A673 (cell line): ENCODE measurements around the gene GCN1.

Source experiments
- CTCF ChIP-seq: fragments of 300-800, 200-600 bp; sonication (generic); conservative IDR thresholded peaks from 2 replicates; pipeline ENCODE4 v1.5.1; 2017; ENCODE audit warnings: low read depth, mild to moderate bottlenecking, antibody characterized with exemption, low read length, moderate library complexity, mixed read lengths
- EZH2 ChIP-seq: fragments of 200-600 bp; sonication (generic); IDR thresholded peaks from 2 replicates; pipeline ENCODE4 v1.6.1; 2017; ENCODE audit warnings: borderline replicate concordance, low read depth, mild to moderate bottlenecking, mixed read lengths, antibody characterized with exemption, low read length; ENCODE audit not compliant: poor library complexity, severe bottlenecking

GRCh38 chr12:120131116-120131515 is 63.4 kb downstream of the GCN1 start:
- TF ChIP-seq CTCF (no peak), EZH2 (no peak)
